ENCODE results near the gene AADACL2.
"Not testable (repeated sequence)": the region's sequence is repeated elsewhere in the genome, so short reads cannot be mapped to it uniquely, and the experiment has no call there.

Gene AADACL2

DNA sequence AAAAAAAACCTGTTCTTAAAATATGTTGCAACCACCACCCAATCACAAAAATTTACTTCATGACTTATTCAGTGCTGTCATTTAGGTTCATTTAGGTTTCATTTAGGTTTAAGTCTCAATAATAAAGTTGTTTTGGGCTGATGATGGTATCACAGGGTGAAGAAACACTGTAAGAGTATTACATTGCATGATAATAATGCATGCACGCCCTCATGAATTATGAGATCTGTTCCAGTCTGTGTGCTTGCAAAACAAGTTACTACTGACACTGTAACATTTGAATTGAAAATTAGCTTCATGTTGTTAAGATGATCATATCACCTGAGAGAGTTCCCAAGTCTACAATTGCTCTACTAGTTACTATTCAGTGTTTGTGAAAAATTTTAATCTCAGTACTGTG, at the start of gene AADACL2:
AADACL2 (plus strand) TSS at position 315 of the 400 bp plus-strand sequence. CDS start 109 bp downstream, outside the sequence.
- no peak for DNase-seq

GRCh38 chr3:151684094-151684493, 49.6 kb upstream of the AADACL2 start:
- no peak for DNase-seq

DNA sequence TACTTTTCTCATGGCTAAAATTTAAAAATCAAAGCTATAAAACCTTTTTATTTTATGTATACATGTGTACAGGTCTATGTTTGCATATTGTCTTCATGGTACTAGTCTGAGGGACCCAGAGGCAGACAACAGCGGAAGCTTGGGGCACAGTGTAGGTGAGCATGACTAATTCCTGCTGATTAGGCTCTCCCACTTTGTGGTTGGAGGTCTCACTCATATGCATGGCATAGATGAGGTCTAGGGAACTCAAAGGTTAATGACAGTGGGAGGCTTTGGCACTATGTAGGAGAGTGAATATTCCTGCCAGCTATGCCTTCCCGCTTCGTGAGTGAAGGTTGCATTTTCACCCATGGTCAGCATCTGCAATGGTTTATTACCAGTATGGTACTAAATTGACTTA, 47.5 kb upstream of the AADACL2 start:
- DNase-seq: no peak

DNA sequence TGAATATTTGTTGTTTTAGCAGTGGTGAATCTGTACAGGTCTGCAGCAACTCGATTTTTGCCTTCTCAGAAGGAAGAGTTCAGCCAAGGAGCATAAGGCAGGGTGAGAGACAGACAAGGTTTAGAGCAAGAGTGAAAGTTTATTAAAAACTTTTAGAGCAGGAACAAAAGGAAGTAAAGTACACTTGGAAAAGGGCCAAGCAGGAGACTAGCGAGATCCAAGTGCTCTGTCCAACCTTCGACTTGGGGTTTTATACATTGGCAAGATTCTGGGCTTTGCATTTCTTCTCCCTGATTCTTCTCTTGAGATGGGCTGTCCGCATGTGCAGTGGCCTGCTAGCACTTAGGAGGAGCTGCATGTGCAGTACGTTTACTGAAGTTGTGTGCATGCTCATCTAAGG, 46.7 kb upstream of the AADACL2 start:
- DNase-seq: no peak

GRCh38 chr3:151688571-151688970, 45.2 kb upstream of the AADACL2 start:
- no peak for DNase-seq

- DNase-seq: no peak
Measured at GRCh38 chr3:151690645-151691044, 43.1 kb upstream of the AADACL2 start.

DNA sequence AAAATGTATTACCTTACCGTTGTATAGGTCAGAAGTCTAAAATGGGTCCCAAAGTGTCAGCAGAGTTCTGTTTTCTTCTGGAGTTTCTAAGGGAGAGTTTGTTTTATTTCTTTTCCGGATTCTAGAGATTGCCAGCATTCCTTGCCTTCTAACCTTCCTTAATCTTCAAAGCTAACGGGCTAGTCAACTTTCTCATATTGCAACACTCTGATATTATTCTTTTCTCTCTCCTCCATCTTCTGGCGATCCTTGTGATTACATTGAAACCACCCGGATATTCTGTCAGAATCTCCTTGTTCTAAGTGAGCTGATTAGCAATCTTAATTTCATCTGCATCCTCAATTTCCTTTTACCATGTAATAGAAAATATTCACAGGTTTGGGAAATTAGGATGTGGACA, 36.2 kb upstream of the AADACL2 start:
- no peak for DNase-seq

DNA sequence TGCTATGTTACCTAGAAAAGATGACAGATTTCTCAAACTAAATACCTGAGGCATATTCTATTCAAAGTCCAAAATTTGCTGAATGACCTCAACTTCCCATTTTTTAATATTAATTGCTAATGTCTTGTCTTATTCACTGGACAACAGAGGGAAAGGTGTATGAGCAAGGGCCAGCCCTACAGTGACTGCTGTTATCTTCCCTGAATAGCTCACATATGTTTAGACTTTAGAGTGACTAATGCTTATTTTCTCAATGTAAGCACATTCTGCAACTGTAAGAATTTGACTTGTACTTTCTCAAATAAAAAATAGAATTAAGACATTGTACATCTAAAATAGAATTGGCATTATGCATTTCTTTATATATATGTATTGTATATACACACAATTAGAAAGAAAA, 26.5 kb upstream of the AADACL2 start:
- no peak for DNase-seq

- DNase-seq: no peak
Measured at GRCh38 chr3:151708868-151709267, 24.9 kb upstream of the AADACL2 start.

DNA sequence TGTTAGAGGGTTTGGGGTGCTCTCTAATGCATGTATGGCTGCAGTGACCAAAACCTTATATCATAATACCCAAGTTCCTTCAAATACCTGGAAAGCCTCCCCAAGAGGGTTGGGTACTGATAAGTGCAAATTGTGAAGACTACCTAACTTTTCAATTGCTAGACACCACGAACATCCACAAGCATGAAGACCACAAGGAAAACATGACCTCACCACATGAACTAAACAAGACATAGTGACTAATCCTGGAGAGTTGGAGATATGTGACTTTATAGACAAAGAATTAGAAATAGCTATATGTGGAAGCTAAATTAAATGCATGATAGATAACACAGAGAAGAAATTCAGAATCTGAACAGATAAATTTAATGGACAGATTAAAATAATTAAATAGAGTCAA, 23.9 kb upstream of the AADACL2 start:
- no peak for DNase-seq

DNA sequence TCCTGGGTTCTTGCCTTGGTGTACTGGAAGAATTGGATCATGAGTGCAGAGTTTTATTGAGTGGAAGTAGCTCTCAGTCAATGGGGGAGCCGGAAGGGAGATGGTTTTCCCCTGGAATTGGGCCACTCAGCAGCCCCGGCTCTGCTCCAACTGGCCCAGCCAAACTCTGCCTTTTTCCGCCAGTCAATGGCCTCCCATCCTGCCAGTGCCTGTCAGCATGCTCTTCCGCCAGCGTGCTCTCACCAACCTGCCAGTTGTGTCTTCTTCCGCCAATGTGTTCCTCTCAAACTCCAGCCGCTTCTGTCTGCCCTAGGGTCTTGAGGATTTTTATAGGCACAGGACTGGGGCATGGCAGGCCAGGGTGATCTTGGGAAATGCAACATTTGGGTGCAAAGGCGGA, 12.4 kb upstream of the AADACL2 start:
- DNase-seq: no peak

DNA sequence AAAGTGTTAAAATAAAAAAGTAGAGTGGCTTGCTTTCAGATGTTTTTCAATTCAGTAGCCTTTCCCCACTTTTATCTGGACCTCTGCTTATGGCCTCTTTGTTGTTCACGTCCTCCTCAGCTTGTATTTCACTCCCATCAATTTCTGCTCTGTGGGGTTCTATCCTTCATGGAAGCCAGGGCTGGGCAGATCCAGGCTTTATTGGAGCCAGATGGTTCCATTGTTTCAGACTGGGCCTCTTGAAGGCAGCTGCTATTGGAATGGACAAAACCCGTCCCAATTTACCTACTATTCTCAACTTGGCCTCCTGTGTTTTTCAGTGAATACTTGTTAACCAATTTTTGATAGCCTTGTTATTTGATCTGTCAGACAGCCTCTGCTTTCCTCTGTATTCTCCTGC, 10.9 kb upstream of the AADACL2 start:
- DNase-seq: no peak

GRCh38 chr3:151724576-151725562, 8.9 kb upstream of the AADACL2 start:
- DNase-seq: peak; percentile 17

DNA sequence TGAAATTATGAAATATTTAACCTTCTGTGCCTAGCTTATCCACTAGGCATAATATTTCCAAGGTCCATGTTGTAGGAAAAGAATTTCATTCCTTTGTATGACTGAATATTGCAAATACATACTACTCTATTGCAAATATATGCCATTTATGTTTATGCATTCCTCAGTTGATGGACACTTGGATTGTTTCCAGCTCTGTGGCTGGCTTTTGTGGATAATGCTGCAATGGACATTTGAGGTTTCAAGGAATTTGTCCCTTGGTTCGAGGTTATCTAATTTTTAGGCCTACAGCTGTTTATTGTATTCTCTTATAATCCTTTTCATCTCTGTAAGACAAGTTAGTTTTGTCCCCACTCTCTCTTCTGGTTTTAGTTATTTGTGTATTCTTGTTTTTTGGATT, 7.7 kb upstream of the AADACL2 start:
- no peak for DNase-seq

DNA sequence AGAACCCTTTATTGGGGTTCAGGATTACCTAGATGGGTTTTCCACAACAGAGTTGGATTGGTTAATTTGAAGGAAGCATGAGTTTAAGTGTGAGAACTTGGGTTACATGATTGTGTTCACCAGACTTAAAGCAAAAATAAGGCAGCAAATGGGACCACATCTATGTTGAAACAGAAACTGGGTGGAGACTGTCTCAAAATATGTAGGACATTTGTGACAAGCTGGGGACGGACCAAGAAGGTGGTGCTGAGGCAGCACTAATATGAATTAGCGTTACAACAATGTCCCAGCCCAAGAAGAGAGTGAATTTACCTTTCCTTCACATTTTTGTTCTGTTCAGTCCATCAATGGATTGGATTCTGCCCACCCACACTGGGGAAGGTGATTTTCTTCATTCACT, 866 bp upstream of the AADACL2 start:
- DNase-seq: no peak

DNA sequence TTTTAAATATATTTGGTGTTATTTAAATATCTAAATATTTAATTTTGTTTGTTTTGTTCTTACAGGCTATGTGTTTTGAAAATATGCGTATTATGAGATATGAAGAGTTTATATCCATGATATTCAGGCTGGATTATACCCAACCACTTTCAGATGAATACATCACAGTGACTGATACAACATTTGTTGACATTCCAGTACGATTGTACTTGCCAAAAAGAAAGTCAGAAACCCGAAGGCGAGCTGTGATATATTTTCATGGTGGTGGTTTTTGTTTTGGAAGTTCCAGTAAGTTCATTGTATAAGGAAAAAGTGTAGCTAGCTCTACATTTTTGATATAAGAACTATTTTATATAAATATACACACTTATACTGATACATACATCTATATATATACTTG, 6.9 kb downstream of the AADACL2 start:
- DNase-seq: no peak

DNA sequence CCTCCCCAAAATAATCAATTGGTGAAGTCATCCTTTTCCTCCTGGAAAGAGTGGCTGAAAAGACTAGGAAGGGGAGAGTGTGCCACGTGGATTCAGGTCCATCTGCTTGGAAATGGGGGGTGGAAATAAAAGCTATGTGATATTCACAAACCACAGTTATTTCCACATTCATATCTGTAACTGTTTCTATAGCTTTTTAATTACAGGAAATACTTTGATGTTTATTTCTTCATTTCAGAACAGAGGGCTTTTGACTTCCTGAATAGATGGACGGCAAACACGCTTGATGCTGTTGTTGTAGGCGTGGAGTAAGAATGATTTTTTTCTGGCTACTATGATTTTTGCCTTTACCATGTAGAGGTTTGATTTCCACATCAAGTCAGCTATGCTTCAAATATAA, 10.1 kb downstream of the AADACL2 start:
- no peak for DNase-seq

DNA sequence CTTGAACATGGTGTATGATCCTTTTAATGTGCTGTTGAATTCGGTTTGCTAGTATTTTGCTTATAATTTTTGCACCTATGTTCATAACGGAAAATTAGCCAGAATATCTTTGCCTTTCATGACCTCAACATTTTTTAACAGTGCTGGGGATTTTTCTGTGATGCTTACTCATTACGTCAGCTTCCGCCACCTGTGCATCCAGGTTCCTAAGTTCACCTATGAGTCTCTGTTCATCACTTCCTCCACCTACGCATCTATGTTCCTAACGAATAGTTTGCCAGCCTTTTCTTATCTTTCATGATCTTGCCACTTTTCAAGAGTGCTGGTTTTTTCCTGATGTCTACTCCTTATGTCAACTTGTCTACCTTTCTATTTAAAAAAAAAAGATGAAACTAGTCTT, 16.5 kb downstream of the AADACL2 start:
- no peak for DNase-seq

GRCh38 chr3:151750678-151751077, 17.0 kb downstream of the AADACL2 start:
- no peak for DNase-seq

DNA sequence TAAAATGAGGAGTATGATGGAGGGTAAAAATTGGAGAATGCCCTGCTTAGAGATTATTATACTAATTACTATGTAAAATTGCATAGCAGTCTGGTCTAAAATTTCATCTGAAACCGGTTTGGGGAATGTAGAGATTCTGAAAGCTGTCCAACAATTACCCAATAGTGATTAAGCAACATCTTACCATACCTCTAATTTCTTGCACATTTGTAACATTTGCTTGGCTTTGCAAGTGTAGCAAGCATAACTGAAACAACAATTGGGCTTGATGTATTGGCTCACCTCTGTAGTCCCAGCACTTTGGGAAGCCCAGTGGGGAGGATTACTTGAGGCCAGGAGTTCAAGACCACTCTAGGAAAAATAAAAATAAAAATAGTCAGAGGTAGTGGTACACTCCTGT, 17.4 kb downstream of the AADACL2 start:
- no peak for DNase-seq

GRCh38 chr3:151753846-151754245, 20.1 kb downstream of the AADACL2 start:
- DNase-seq: no peak

- DNase-seq: no peak
Measured at GRCh38 chr3:151761581-151761980, 27.9 kb downstream of the AADACL2 start.

DNA sequence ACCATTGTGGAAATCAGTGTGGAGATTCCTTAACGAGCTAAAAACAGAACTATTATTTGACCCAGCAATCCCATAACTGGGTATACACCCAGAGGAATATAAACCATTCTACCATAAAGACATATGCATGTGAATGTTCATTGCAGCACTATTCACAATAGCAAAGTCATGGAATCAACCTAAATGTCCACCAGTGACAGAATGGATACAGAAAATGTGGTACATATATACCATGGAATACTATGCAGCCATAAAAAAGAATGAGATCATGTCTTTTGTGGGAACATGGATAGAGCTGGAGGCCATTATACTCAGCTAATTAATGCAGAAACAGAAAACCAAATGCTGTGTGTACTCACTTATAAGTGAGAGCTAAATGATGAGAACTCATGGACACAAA, 31.0 kb downstream of the AADACL2 start:
- DNase-seq: not testable (repeated sequence)

DNA sequence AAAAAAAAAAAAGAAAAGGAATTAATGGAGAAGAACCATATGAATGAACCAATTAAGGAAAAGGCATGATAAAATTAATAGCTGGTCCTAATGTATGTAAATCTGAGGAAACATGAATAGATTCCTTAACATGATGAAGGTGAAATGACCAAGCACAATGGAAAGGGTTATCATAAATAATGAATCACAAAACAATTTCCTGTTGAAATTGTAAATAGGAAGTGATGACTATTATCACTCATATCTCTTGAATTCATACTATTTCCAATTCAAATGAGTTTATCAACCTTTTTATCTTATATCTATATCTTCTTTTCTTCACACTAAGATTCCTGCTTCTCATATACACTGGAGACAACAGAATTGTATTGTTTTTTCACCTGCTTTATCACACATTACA, 32.0 kb downstream of the AADACL2 start:
- DNase-seq: no peak

- no peak for DNase-seq
Measured at GRCh38 chr3:151766454-151766853, 32.7 kb downstream of the AADACL2 start.

Data from T1000 (cell line).